GM18861 (cell line): Measurements from ENCODE around the gene LIG1.
"Not testable (repeated sequence)": the region's sequence is repeated elsewhere in the genome, so short reads cannot be mapped to it uniquely, and the experiment has no call there.

Experiments used
- ATAC-seq: cut with Tn5 transposase; IDR thresholded peaks from one replicate; pipeline ENCODE4 v1.9.1; 2021; ENCODE audit not compliant: unreplicated experiment

The LIG1 gene

DNA sequence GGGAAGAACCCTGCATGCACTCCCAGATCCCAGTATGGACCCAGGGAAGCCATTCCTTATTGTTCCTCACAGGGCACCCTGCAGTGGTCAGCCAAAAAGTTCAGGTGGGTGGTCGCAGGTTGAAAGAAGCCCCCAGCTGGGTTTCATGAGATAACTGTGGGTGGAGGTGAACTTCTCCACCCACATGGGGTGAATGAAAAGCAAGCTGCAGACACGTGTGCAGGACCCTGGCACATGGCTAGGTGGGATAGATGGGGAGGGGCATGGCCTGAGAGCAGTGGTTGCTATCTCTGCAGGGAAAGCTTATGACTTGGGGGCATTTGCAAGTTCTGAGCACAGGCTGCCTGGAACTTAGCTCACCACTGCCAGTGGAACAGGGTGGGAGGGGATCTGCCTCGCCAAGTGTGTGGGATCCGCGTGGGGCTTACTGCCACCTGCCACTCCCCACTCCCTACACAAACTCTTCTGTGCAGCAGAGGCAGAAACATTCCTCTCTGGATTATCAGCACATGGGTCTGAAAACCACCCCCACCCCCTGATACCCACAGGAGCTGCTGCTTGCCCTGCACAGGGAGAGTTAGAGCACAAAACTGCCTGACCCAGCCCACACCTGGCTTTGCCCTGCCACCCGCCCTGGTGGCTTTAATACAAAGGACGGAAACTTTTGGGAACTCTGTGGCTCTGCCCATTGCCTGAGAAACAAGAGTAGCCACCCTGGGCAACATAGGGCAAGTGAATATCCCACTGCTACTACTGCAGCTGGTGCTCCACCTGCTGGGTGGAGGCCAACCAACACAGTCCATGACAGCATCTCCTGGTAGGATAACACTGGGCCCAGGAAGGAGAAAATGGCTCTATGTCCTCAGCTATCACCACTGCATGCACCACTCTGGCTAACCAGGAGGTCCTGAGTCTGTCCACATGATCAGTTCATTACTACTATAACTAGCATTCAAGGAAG, 84.0 kb downstream of the LIG1 start:
- ATAC-seq, result no peak

GRCh38 chr19:48085076-48085475, 85.1 kb downstream of the LIG1 start:
- ATAC-seq, result no peak

- ATAC-seq, result no peak
These were observed 89.0 kb downstream of the LIG1 start for GRCh38 chr19:48081106-48081505.

- ATAC-seq, result not testable (repeated sequence)
These were observed 99.9 kb downstream of the LIG1 start for GRCh38 chr19:48070177-48070769.

- ATAC-seq, result no peak
These were observed 100.7 kb downstream of the LIG1 start for GRCh38 chr19:48069435-48069834.
